NCI-H510A treated with DMSO at 0.1 percent for 48 hours (cell line): Measurements from ENCODE around the gene GSTA2.
"Not testable (repeated sequence)": the region's sequence is repeated elsewhere in the genome, so short reads cannot be mapped to it uniquely, and the experiment has no call there.

ENCODE experiments used
- DNase-seq: peaks from one replicate; lab custom pipeline; 2025; lab: John Stamatoyannopoulos, UW

GSTA2 gene

GRCh38 chr6:52760105-52760765 lies 3.0 kb downstream of the GSTA2 start:
- peak; percentile 91 for DNase-seq

DNA sequence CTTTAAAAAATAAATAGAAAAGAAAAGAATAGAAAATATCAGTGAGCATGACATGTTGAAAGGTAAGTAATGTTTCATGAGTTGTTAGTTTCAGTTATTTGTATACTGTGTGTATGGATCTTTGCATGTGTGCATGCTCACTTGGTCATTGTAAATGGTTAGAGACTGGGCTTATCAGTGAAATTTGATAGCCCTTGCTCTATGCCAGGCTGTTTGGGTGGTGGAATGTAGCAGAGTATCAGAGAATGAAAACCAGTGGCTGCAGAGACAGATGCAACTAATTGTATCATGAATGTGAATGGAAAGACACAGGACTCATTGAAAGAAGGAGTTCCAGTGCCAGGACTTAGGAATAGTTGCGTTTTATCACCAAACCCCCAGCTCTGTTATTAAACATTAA lies 4.2 kb downstream of the GSTA2 start:
- DNase-seq = no peak

- not testable (repeated sequence) for DNase-seq
These were observed 5.5 kb downstream of the GSTA2 start for GRCh38 chr6:52757651-52758338.

GRCh38 chr6:52754443-52754842 lies 8.8 kb downstream of the GSTA2 start:
- DNase-seq = peak; percentile 97

GRCh38 chr6:52753137-52753536 lies 10.1 kb downstream of the GSTA2 start:
- not testable (repeated sequence) for DNase-seq

- no peak for DNase-seq
These were observed 11.0 kb downstream of the GSTA2 start for GRCh38 chr6:52752310-52752709.

DNA sequence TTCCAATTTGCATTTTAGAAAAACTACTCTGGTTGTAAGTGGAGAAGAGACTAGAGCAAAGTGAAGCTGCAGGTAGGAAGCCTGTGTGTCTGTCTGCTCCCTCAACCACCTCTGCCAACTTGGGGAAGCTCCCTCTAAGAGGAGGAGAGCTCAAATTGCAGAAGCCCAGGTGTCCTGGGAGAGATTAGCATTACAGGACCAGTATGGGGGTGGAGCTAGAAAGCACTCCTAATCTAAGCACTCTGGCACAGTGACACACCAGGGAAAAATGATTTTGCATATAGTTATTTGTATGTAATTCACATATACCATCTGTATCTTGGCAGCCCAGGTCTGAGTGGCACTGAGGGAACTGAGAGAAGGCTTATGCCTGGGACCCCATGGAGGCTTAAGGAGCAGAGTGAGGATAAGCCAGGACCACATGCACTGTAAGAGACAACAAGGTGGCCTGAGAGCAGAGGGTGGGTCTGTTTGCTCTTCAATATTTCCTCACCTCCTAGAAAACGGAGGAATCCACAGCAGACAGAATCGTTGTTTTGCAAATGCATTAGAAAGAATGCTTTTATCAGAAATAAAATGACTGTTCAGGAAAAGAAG lies 13.6 kb downstream of the GSTA2 start:
- peak; percentile 95 for DNase-seq

DNA sequence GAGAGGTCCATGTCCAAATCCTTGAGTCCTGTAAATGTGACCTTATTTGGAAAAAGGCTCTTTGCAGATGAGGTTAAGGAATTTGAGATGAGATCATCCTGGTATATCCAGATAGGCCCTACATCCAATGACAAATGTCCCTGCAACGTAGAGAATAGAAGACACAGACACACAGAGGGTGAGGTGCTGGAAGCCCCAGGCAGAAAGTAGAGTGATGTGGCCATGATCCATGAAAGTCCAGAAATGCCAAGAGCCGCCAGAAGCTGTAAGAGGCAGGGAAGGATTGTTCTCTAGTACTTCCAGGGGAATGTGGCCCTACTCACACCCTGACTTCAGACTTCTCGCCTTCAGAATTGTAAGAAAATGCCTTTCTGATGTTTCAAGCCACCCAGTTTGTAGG lies 16.0 kb downstream of the GSTA2 start:
- DNase-seq = not testable (repeated sequence)

- no peak for DNase-seq
These were observed 17.1 kb downstream of the GSTA2 start for GRCh38 chr6:52746213-52746612.

DNA sequence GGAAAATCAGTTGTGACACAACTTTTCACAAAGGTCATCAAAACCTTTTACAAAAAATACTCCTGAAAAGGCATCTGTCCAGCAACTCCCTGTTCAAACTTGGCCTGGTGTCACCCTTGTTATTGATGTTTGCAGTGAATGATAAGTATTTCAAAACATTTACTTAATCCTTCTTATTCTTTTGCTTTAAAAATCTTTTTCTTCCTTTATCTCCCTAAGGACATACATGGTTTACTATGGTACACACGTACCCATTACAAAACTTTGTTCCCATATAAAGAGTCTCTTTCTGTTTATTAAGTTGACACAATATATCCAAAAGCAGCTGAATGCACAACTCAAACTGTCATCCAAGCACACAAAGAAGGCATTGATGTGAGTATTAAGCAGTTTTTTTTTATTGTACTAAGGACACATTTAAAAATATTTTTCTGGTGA lies 17.5 kb downstream of the GSTA2 start:
- no peak for DNase-seq

GRCh38 chr6:52741872-52742271 lies 21.4 kb downstream of the GSTA2 start:
- DNase-seq = no peak

- no peak for DNase-seq
These were observed 23.6 kb downstream of the GSTA2 start for GRCh38 chr6:52739627-52740026.

DNA sequence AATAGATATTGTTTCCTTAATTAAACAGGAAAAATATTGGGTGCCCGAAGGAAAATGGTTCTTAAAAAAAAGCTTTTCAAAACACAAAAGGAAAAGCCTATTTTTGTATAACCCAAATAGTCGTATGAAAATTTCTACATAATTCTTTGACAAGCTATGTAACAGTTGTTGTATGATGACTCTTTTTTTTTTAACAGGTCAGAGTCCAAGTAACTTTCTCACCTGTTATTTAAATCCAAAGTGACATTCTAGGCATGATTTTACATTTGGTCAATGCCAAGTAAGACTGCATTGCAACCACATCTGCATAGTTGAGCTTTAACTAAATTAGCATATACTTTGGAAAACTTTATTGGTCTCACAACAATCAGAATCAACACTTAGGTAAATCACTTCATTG lies 24.1 kb downstream of the GSTA2 start:
- no peak for DNase-seq

GRCh38 chr6:52736145-52736544 lies 27.1 kb downstream of the GSTA2 start:
- no peak for DNase-seq

GRCh38 chr6:52735071-52735470 lies 28.2 kb downstream of the GSTA2 start:
- no peak for DNase-seq

GRCh38 chr6:52734072-52734471 lies 29.2 kb downstream of the GSTA2 start:
- no peak for DNase-seq

DNA sequence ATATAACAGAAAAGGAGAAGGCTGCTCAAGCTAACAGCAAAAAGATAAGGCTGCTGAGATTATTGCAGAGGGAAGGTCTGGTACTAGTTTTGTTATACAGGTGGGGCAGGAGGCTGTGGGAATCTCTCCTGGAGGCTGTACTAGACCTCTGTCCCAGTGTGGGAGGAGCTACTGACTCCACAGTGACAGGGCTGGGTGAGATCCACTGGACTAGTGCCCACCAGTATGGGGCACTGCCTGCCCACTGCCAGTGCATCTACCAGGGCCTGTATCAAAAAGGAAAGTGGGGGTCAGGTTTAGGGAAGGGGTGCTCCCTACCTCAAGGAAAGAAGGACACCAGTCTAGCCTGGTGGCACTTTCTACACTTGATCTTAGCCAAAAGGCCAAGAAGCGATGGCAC lies 30.1 kb downstream of the GSTA2 start:
- DNase-seq = no peak

DNA sequence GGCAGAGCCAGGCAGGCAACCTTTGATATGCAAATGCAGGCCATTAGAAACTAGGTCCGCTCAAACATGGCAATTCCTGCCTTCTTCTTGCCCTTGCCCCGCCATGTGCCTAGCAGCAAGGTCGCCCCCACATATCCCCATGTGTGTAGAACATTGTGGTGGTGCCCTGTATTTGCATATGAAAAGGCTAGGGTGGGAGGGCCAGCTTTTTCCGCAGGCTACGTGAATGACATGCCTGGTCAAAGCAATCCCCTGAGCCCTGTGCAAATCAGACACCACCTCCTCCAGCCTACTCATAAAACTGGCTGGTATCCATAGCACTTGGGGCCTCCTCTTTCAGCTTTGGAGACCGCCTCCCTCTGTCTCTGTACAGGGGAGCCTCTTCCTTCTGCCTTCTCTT lies 31.6 kb downstream of the GSTA2 start:
- DNase-seq = peak; percentile 59

- DNase-seq = no peak
These were observed 33.7 kb downstream of the GSTA2 start for GRCh38 chr6:52729576-52729975.

GRCh38 chr6:52728394-52728793 lies 34.9 kb downstream of the GSTA2 start:
- DNase-seq = no peak

- DNase-seq = no peak
These were observed 35.4 kb downstream of the GSTA2 start for GRCh38 chr6:52727908-52728307.

GRCh38 chr6:52726741-52727535 lies 36.3 kb downstream of the GSTA2 start:
- DNase-seq = peak; percentile 94

GRCh38 chr6:52726193-52726542 lies 37.1 kb downstream of the GSTA2 start:
- no peak for DNase-seq
